ENCODE measurements around the gene EGR4.

GRCh38 chr2:73256618-73256922, 36.8 kb downstream of the EGR4 start:
- TF ChIP-seq, protein P1, sequence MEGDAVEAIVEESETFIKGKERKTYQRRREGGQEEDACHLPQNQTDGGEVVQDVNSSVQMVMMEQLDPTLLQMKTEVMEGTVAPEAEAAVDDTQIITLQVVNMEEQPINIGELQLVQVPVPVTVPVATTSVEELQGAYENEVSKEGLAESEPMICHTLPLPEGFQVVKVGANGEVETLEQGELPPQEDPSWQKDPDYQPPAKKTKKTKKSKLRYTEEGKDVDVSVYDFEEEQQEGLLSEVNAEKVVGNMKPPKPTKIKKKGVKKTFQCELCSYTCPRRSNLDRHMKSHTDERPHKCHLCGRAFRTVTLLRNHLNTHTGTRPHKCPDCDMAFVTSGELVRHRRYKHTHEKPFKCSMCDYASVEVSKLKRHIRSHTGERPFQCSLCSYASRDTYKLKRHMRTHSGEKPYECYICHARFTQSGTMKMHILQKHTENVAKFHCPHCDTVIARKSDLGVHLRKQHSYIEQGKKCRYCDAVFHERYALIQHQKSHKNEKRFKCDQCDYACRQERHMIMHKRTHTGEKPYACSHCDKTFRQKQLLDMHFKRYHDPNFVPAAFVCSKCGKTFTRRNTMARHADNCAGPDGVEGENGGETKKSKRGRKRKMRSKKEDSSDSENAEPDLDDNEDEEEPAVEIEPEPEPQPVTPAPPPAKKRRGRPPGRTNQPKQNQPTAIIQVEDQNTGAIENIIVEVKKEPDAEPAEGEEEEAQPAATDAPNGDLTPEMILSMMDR (IDR thresholded peaks at IDR 0.05): no peak
- no peak for TF ChIP-seq POLR2A (IDR thresholded peaks at IDR 0.05)
